ENCODE results near the gene TSPAN9. TPM values are rescaled to one million over a fixed set of nuclear protein-coding genes. Genes with fewer than 3 reads are reported as not detected.

TSPAN9 gene
- total RNA-seq, 4 donors from 2014 or later = 15.7 to 32.6 (median 26.2) TPM

- peaks cover 0 to 10% (median 0%) of the 10 kb centered on the region in 3 donors for H3K36me3 ChIP-seq
- H3K27me3 ChIP-seq = no peaks in the 10 kb centered on the region
- H3K4me3 ChIP-seq = no peak overlapping the region
- H3K4me1 ChIP-seq = peaks cover 0 to 15% (median 5%) of the 10 kb centered on the region in 4 donors
- no peak for TF ChIP-seq EP300 (IDR thresholded peaks at IDR 0.05)
- TF ChIP-seq POLR2A (IDR thresholded peaks at IDR 0.05) = no peak
- TF ChIP-seq CTCF (IDR thresholded peaks at IDR 0.05) = no peak
- DNase-seq (ENCODE audit: low spot score in 2 of 2) = no peak
- H3K27ac ChIP-seq = no peak overlapping the region
- H3K9me3 ChIP-seq = peaks cover 0 to 6% (median 0%) of the 10 kb centered on the region in 4 donors
- WGBS, 2 donors = 86 to 91% methylated on average over 17 of the region's 17 CpGs
Observed at GRCh38 chr12:3227076-3227975, 150.1 kb downstream of the TSPAN9 start.

GRCh38 chr12:3228552-3228951 is 151.4 kb downstream of the TSPAN9 start:
- Histone ChIP-seq H3K4me3 (no peak overlapping the region), H3K27me3 (no peaks in the 10 kb centered on the region), H3K36me3 (peaks cover 0 to 10% (median 0%) of the 10 kb centered on the region in 3 donors), H3K27ac (no peak overlapping the region), H3K4me1 (peaks cover 0 to 25% (median 5%) of the 10 kb centered on the region in 4 donors), H3K9me3 (peaks cover 0 to 6% (median 0%) of the 10 kb centered on the region in 4 donors)
- DNase-seq (ENCODE audit: low spot score in 2 of 2) = no peak
- TF ChIP-seq EP300 (IDR thresholded peaks at IDR 0.05) (no peak), POLR2A (IDR thresholded peaks at IDR 0.05) (no peak), CTCF (IDR thresholded peaks at IDR 0.05) (no peak)
- WGBS, 2 donors = 91 to 100% methylated on average over 4 to 5 of the region's 5 CpGs

GRCh38 chr12:3229577-3229976 is 152.4 kb downstream of the TSPAN9 start:
- DNase-seq (ENCODE audit: low spot score in 2 of 2) = no peak
- Histone ChIP-seq H3K9me3 (peaks cover 0 to 6% (median 0%) of the 10 kb centered on the region in 4 donors), H3K27me3 (no peaks in the 10 kb centered on the region), H3K4me3 (no peak overlapping the region), H3K36me3 (peaks cover 0 to 10% (median 0%) of the 10 kb centered on the region in 3 donors), H3K4me1 (peaks cover 0 to 31% (median 5%) of the 10 kb centered on the region in 4 donors), H3K27ac (no peak overlapping the region)
- 91 to 92% methylated on average over 5 of the region's 5 CpGs for WGBS, 2 donors
- TF ChIP-seq EP300 (IDR thresholded peaks at IDR 0.05) = no peak
- no peak for TF ChIP-seq CTCF (IDR thresholded peaks at IDR 0.05)
- TF ChIP-seq POLR2A (IDR thresholded peaks at IDR 0.05) = no peak

GRCh38 chr12:3230758-3231375 is 153.7 kb downstream of the TSPAN9 start:
- Histone ChIP-seq H3K27me3 (no peaks in the 10 kb centered on the region), H3K4me3 (no peak overlapping the region), H3K4me1 (peaks cover 0 to 31% (median 5%) of the 10 kb centered on the region in 4 donors), H3K36me3 (peaks cover 0 to 10% (median 0%) of the 10 kb centered on the region in 3 donors), H3K27ac (peak overlapping the region in 2 of 4 donors; percentile 40 to 53), H3K9me3 (peaks cover 0 to 6% (median 0%) of the 10 kb centered on the region in 4 donors)
- 64 to 74% methylated on average over 14 of the region's 14 CpGs for WGBS, 2 donors
- DNase-seq (ENCODE audit: low spot score in 2 of 2) = no peak
- no peak for TF ChIP-seq CTCF (IDR thresholded peaks at IDR 0.05)
- TF ChIP-seq EP300 (IDR thresholded peaks at IDR 0.05) = no peak
- no peak for TF ChIP-seq POLR2A (IDR thresholded peaks at IDR 0.05)

Measured in tibial nerve (tissue), 4 donors.